Testis (tissue), 2 donors: ENCODE results near the gene APCDD1.

Source experiments
- CTCF ChIP-seq, 3 experiments: fragments of 450-650 bp in 2 of 3; fragments of 200-600 bp in 1 of 3; sonication (generic) in 1 of 3; IDR thresholded peaks; one replicate each; pipeline ENCODE4 v1.5.1; 2016 to 2019; ENCODE audit warnings: antibody characterized with exemption in 3 of 3, mild to moderate bottlenecking in 2 of 3, moderate library complexity in 1 of 3
- POLR2A ChIP-seq: fragments of 450-650 bp; IDR thresholded peaks from one replicate; pipeline ENCODE4 v1.6.1; 2017; ENCODE audit warnings: antibody characterized with exemption, mild to moderate bottlenecking, moderate library complexity

DNA sequence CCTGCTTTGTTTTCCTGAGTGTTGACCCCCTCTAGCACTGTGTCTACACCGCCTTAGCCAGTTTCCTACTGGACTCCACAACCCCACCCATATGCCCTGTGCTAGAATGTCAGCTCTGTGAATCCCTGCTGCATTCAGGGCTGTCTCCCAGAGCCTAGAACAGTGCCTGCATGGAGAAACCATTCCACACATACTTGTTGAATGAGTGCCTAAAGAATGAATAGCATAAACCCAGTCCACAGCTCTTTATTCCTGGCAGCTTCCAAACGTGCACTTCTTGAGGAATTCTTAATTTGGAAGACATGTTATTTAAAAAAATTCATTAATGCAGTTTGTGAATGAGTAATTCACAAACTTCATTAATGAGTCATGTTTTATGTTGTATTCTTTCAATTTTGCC is 64.9 kb downstream of the APCDD1 start:
- TF ChIP-seq POLR2A (no peak), CTCF (IDR thresholded peaks at IDR 0.05) (no peak)
